HepG2 (cell line): ENCODE data around the gene WFDC6.

Source experiments
- SIX1 ChIP-seq: sonication (generic); formaldehyde crosslinking; IDR thresholded peaks from 2 replicates; pipeline ENCODE4 v1.4.0; 2020; ENCODE audit warnings: missing genetic modification reagents, borderline replicate concordance
- SRF ChIP-seq: IDR thresholded peaks from 2 replicates; pipeline ENCODE4 v1.6.1; 2011; ENCODE audit warnings: mild to moderate bottlenecking, low read depth, low read length, moderate library complexity
- STAT5B ChIP-seq: sonication (generic); formaldehyde crosslinking; IDR thresholded peaks from 2 replicates; pipeline ENCODE4 v1.4.0; 2020; ENCODE audit warnings: missing genetic modification reagents
- ZNF616 ChIP-seq: sonication (generic); formaldehyde crosslinking; IDR thresholded peaks from 2 replicates; pipeline ENCODE4 v1.5.0; 2020; ENCODE audit warnings: low read depth, mild to moderate bottlenecking, missing genetic modification reagents
- TF ChIP-seq, protein P1 (sequence below): fragments of 450-650 bp; IDR thresholded peaks from 2 replicates; pipeline ENCODE4 v1.6.1; 2016
- TF ChIP-seq, protein P2 (sequence below): sonication (generic); formaldehyde crosslinking; IDR thresholded peaks from 2 replicates; pipeline ENCODE4 v1.8.1; 2022; ENCODE audit warnings: mild to moderate bottlenecking, missing genetic modification reagents

DNA sequence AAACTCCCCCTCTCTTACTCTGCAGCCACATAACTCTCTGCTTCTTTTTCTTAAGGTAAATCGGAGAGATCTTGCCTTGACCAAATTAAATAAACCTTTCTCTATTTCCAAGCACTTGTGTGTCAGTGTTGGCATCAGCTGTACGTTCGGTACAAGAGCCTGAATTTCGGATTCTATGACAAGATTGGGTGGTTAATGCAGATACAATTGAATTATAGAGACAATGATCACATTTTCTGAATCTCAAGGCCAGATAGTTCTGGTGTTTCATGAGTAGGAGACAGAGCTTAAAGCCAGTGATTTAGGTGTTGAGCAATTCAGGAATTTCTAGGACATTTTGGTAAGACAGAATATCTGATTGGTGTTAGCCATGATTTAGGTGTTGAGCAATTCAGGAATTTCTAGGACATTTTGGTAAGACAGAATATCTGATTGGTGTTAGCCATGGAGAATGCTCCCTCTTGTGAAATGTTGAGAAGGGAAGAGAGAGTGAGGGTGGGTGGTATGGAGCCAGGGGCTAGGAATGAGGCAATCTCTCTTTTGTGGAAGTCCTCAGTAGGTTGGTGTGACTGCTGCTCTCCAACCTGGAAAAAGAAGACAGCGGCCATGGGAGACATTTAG lies 28.9 kb downstream of the WFDC6 start:
- TF ChIP-seq, protein P1, sequence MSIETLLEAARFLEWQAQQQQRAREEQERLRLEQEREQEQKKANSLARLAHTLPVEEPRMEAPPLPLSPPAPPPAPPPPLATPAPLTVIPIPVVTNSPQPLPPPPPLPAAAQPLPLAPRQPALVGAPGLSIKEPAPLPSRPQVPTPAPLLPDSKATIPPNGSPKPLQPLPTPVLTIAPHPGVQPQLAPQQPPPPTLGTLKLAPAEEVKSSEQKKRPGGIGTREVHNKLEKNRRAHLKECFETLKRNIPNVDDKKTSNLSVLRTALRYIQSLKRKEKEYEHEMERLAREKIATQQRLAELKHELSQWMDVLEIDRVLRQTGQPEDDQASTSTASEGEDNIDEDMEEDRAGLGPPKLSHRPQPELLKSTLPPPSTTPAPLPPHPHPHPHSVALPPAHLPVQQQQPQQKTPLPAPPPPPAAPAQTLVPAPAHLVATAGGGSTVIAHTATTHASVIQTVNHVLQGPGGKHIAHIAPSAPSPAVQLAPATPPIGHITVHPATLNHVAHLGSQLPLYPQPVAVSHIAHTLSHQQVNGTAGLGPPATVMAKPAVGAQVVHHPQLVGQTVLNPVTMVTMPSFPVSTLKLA = no peak
- no peak for TF ChIP-seq STAT5B (CRISPR knock-in tag)
- no peak for TF ChIP-seq ZNF616 (CRISPR knock-in tag)
- TF ChIP-seq SRF = no peak
- TF ChIP-seq SIX1 (CRISPR knock-in tag) = no peak
- TF ChIP-seq, protein P2, sequence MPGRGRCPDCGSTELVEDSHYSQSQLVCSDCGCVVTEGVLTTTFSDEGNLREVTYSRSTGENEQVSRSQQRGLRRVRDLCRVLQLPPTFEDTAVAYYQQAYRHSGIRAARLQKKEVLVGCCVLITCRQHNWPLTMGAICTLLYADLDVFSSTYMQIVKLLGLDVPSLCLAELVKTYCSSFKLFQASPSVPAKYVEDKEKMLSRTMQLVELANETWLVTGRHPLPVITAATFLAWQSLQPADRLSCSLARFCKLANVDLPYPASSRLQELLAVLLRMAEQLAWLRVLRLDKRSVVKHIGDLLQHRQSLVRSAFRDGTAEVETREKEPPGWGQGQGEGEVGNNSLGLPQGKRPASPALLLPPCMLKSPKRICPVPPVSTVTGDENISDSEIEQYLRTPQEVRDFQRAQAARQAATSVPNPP (CRISPR knock-in tag) = no peak
